ENCODE measurements around the gene AP3M1. TPM values are rescaled to one million over a fixed set of nuclear protein-coding genes. Genes with fewer than 3 reads are reported as not detected.

AP3M1 gene
- total and polyA plus RNA-seq, 12 donors, result 6.6 to 33.2 (median 27.4) TPM

DNA sequence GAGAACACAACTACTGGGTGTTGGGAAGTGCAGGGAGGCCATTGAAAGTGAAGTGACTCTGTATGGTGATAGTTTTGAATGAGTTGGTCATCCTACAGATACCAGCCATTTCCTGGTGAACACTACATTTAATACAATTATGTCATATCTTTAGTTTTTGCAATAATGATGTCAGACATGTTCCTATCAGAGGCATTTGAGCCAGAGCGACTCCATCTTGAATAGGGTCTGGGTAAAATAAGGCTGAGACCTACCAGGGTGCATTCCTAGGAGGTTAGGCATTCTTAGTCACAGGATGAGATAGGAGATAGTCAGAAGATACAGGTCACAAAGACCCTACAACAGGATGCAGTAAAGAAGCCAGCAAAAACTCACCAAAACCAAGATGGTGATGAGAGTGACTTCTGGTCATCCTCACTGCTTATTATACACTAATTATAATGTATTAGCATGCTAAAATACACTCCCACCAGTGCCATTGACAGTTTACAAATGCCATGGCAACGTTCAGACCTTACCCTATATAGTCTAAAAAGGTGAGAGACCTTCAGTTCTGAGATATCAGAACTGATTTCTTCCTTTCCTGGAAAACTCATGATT, 28.6 kb upstream of the AP3M1 start:
- ATAC-seq, result no peak
- TF ChIP-seq, protein P1, sequence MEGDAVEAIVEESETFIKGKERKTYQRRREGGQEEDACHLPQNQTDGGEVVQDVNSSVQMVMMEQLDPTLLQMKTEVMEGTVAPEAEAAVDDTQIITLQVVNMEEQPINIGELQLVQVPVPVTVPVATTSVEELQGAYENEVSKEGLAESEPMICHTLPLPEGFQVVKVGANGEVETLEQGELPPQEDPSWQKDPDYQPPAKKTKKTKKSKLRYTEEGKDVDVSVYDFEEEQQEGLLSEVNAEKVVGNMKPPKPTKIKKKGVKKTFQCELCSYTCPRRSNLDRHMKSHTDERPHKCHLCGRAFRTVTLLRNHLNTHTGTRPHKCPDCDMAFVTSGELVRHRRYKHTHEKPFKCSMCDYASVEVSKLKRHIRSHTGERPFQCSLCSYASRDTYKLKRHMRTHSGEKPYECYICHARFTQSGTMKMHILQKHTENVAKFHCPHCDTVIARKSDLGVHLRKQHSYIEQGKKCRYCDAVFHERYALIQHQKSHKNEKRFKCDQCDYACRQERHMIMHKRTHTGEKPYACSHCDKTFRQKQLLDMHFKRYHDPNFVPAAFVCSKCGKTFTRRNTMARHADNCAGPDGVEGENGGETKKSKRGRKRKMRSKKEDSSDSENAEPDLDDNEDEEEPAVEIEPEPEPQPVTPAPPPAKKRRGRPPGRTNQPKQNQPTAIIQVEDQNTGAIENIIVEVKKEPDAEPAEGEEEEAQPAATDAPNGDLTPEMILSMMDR (IDR thresholded peaks at IDR 0.05), result no peak
- H3K4me3 ChIP-seq, result no peak overlapping the region
- no peaks in the 10 kb centered on the region for H3K27me3 ChIP-seq
- no peaks in the 10 kb centered on the region for H3K36me3 ChIP-seq
- H3K27ac ChIP-seq, result no peak overlapping the region
- peaks cover 0 to 29% (median 16%) of the 10 kb centered on the region in 9 donors for H3K4me1 ChIP-seq
- intact Hi-C loops (cut with DNase I), result no loop called here
- no peaks in the 10 kb centered on the region for H3K9me3 ChIP-seq
- DNase-seq, result no peak
- 60 to 86% methylated on average over 2 of the region's 2 CpGs for WGBS, 2 donors

DNA sequence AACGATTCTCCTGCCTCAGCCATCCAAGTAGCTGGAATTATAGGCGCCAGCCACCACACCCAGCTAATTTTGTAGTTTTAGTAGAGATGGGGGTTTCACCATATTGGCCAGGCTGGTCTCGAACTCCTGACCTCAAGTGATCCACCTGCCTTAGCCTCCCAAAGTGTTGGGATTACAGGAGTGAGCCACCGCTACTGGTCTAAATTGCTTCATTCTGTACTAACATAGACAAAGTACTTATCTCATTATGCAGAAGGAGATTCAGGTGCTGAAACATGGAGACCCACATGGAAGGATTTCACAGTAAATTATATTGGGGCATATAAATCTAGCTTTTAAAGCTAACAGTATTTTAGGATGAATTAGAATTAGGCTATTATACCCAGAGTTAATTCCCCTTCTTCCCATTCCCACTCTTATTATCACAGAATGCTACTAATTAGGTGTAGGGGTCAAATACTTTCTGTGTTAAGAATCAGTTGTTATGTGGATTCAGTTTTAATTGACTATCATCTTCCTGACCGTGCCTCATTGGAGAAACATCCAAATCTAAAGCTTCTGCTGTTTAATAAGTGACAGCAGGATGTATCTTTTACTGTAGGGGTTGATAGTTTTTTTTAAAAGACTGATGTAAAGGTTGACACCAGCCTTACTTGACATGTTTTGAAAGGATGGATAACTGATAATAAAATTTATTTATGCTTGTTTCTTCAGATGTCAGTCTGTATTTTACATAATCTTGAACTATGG, 27.6 kb upstream of the AP3M1 start:
- H3K27ac ChIP-seq, result no peak overlapping the region
- intact Hi-C loops (cut with DNase I), result no loop called here
- no peak overlapping the region for H3K4me3 ChIP-seq
- WGBS, 2 donors, result 92 to 94% methylated on average over 5 of the region's 5 CpGs
- no peak for DNase-seq
- peaks cover 0 to 29% (median 16%) of the 10 kb centered on the region in 9 donors for H3K4me1 ChIP-seq
- H3K9me3 ChIP-seq, result no peaks in the 10 kb centered on the region
- TF ChIP-seq, protein P1 (IDR thresholded peaks at IDR 0.05), result no peak
- H3K27me3 ChIP-seq, result no peaks in the 10 kb centered on the region
- no peak for ATAC-seq
- H3K36me3 ChIP-seq, result no peaks in the 10 kb centered on the region

DNA sequence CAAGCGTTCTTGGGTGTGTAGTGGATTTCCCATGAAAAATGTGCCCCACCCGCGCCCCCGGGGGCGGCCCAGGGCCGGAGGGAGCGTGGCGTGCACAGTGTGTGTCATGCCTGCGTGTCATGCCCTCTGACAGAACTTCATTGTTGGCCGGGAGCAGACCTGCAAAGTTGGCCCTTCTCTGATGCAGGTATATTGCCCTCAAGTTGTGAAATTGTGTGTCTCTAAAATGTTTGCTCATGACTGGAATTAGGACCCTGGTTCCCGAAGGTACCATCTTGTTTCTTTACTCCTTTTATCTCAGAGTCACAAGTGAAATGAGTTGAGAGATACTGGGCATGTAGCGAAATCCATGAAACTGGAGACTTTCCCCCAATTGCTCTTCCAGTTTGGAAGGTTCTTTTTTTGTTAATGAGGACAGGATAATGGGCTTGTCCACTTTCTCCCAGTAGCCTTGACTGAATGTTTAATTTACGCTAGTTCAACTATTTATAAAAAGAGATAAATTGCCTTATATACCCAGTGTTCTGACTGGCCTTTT, 26.6 kb upstream of the AP3M1 start:
- intact Hi-C loops (cut with DNase I), result loop anchor here in 3 of 10 donors (2.0 kb wide), 1 partner anchor 26 kb away; the partner anchor contains the start of genes ADK (in 3 of the 3) and AP3M1 (in 3 of the 3)
- Histone ChIP-seq H3K27ac (peak overlapping the region in 9 of 10 donors; percentile 78 to 90 (median 87)), H3K9me3 (no peaks in the 10 kb centered on the region), H3K27me3 (no peaks in the 10 kb centered on the region), H3K4me3 (peak overlapping the region; percentile 52 to 92 (median 80)), H3K36me3 (no peaks in the 10 kb centered on the region), H3K4me1 (peaks cover 0 to 29% (median 16%) of the 10 kb centered on the region in 9 donors)
- ATAC-seq, result peak in 7 of 8 donors; percentile 23 to 51 (median 31)
- TF ChIP-seq, protein P1 (IDR thresholded peaks at IDR 0.05), result no peak
- WGBS, 2 donors, result 14 to 15% methylated on average over 13 of the region's 13 CpGs
- peak in 1 of 2 donors; percentile 29 for DNase-seq

DNA sequence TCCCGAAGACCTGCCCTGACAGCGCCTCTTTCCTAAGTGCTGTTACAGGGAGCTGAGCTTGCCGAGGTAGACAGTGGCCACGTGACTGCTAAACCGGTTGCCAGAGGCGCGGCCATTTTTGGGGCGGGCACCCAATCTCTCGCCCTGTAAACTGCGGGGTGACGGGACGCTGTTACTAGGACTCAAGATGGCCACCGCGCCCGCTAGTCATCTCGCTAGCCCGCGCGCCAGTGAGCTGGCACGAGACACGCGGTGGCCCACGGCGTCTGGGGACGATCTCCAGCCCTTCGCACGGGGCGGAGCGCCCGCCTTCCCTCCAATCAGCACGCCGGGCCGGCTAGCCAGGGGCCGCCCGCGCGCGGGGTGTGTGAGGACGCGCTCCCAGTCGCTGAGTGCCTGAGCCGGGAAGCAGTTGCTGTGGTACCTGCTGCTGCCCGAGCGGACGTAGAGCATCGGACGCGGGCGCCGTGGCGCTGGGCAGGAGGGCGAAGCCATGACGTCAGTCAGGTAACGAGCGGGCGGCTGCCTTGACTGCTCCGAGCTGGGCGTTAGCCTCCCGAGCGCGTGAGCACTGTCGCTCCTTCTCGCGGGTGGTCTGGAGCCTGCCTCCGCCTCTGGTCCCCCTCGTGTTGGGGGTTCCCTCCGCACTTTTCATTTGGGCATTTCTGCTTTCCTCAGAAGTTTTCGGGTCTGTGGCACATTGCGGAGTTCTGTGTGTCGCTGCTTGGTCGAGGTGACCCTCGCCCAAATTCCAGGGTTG, 25.9 kb upstream of the AP3M1 start:
- Histone ChIP-seq H3K27me3 (no peaks in the 10 kb centered on the region), H3K4me1 (peaks cover 0 to 29% (median 16%) of the 10 kb centered on the region in 9 donors), H3K27ac (peak overlapping the region; percentile 26 to 90 (median 86)), H3K9me3 (no peaks in the 10 kb centered on the region), H3K36me3 (no peaks in the 10 kb centered on the region), H3K4me3 (peak overlapping the region; percentile 52 to 92 (median 80))
- peak; percentile 92 for DNase-seq
- peak; percentile 97 to 99 (median 98) for ATAC-seq
- TF ChIP-seq, protein P1 (IDR thresholded peaks at IDR 0.05), result peak in 1 of 9 donors; percentile 7
- intact Hi-C loops (cut with DNase I), result loop anchor here in 3 of 10 donors (2.0 kb wide), 1 partner anchor 26 kb away; the partner anchor contains the start of genes ADK (in 3 of the 3) and AP3M1 (in 3 of the 3)
- 0% methylated on average over 72 of the region's 72 CpGs for WGBS, 2 donors
